ENCODE results near the gene ABHD16A. TPM values are rescaled to one million over a fixed set of nuclear protein-coding genes. Genes with fewer than 3 reads are reported as not detected.

The ABHD16A gene
- total and polyA plus RNA-seq, 10 of the 15 experiments (the other 5 are each of a cell fraction or from before 2014, with no cell fraction given) = 7.5 to 43.0 (median 32.9) TPM

GRCh38 chr6:31732029-31732428, 28.9 kb upstream of the ABHD16A start:
- SMC1A ChIA-PET (ENCODE audit: uncharacterized antibody, unreplicated experiment) = interaction anchor here (0.9 to 3.9 kb wide), 6 partner anchors 9 to 101 kb away, joined by 3 to 41 read pairs (median 4); partner anchors contain the start of gene LSM2
- H3K4me3 ChIP-seq = no peak overlapping the region
- RAD21 ChIA-PET (ENCODE audit: unreplicated experiment) = interaction anchor here (1.7 to 2.5 kb wide), 2 partner anchors 29 to 38 kb away, joined by 4 to 9 read pairs; partner anchors contain the start of gene ABHD16A
- 54% methylated on average over 3 of the region's 3 CpGs for WGBS (ENCODE audit: insufficient coverage, insufficient replicate concordance, low lambda C conversion rate, missing lambda C conversion rate)
- H3K4me1 ChIP-seq (ENCODE audit: control insufficient read depth, insufficient read depth, low read length) = peaks cover 35% of the 10 kb centered on the region
- no peaks in the 10 kb centered on the region for H3K27me3 ChIP-seq (replicated peaks in 1 of 2; ENCODE audit: control insufficient read depth in 2 of 2, insufficient read depth in 2 of 2, low read length in 1 of 2)
- H3K27ac ChIP-seq (ENCODE audit: control insufficient read depth, insufficient read depth) = no peak overlapping the region
- H3K4me2 ChIP-seq (ENCODE audit: control insufficient read depth, insufficient read depth) = no peak overlapping the region
- no peak overlapping the region for H3K9ac ChIP-seq (ENCODE audit: control insufficient read depth, insufficient read depth, low read length)
- no peaks in the 10 kb centered on the region for H3K9me3 ChIP-seq (replicated peaks; ENCODE audit: control insufficient read depth, insufficient read depth, low read length)
- FAIRE-seq (no peak), ATAC-seq (no peak), DNase-seq (ENCODE audit: low read depth, low spot score) (no peak)
- 0 out of 2 replicates have a peak, but pooled peaks cover 4% of the 10 kb centered on the region for H4K20me1 ChIP-seq (ENCODE audit: control insufficient read depth, insufficient read depth)
- peaks cover 6 to 15% of the 10 kb centered on the region in 2 experiments; a peak in 3 of 4 replicates for H3K36me3 ChIP-seq (ENCODE audit: control insufficient read depth in 2 of 2, insufficient read depth in 2 of 2, low read length in 1 of 2)
- CTCF ChIA-PET = interaction anchor here (0.9 to 15.8 kb wide), 8 partner anchors 16 to 221 kb away, joined by 3 to 208 read pairs (median 4); partner anchors contain the start of genes HSPA1B and LSM2
- no peak overlapping the region for H2AFZ ChIP-seq (ENCODE audit: control insufficient read depth, low read depth, low read length)
- no TSS peak for BruUV-seq (replicated peaks)
- intact Hi-C loops (cut with micrococcal nuclease; ENCODE audit: unreplicated experiment) = loop anchor here (5.0 kb wide), 1 partner anchor 50 kb away; the partner anchor contains the start of gene LY6G5C
- in situ Hi-C loops (cut with MboI) = no loop called here
- H3K79me2 ChIP-seq (ENCODE audit: control insufficient read depth, insufficient read depth, low read length) = peaks cover 40% of the 10 kb centered on the region
- POLR2A ChIA-PET = interaction anchor here (0.6 to 9.7 kb wide), 7 partner anchors 26 to 614 kb away, joined by 3 to 158 read pairs (median 3); partner anchors contain the start of genes HSPA1B and LY6G6F
- TF ChIP-seq USF2 (IDR thresholded peaks at IDR 0.05; ENCODE audit: borderline replicate concordance, low read depth, low read length) (no peak), SPI1 (IDR thresholded peaks at IDR 0.05; ENCODE audit: borderline replicate concordance, insufficient read depth, low read depth, low read length) (no peak), NBN (IDR thresholded peaks at IDR 0.05) (no peak), ZNF24 (IDR thresholded peaks at IDR 0.05) (no peak), SUPT20H (IDR thresholded peaks at IDR 0.05; ENCODE audit: borderline replicate concordance, control insufficient read depth, low read depth, low read length) (no peak), CTCF (IDR thresholded peaks at IDR 0.05 in 2 of 3, conservative IDR thresholded peaks at IDR 0.05 in 1 of 3; ENCODE audit: control insufficient read depth in 2 of 3, extremely low read depth in 1 of 3, insufficient read depth in 1 of 3, low read depth in 3 of 3, low read length in 3 of 3) (no peak), DPF2 (IDR thresholded peaks at IDR 0.05) (no peak), NR2F1 (conservative IDR thresholded peaks at IDR 0.05) (no peak), NFIC (IDR thresholded peaks at IDR 0.05; ENCODE audit: low read depth, low read length) (no peak), YBX1 (IDR thresholded peaks at IDR 0.05) (no peak), ATF2 (IDR thresholded peaks at IDR 0.05; ENCODE audit: low read length) (no peak), ETV6 (conservative IDR thresholded peaks at IDR 0.05 in 1 of 2, IDR thresholded peaks at IDR 0.05 in 1 of 2; ENCODE audit: borderline replicate concordance in 1 of 2, low read depth in 1 of 2) (no peak)
